Stimulated activated CD4-positive, alpha-beta T cell treated with anti-CD3 and anti-CD28 coated beads, Interleukin-15, amount 100 ng/mL, for 1 hour (primary cell): ENCODE data around the gene SMAD3.
"Not testable (repeated sequence)": the region's sequence is repeated elsewhere in the genome, so short reads cannot be mapped to it uniquely, and the experiment has no call there.

Experiments used
- DNase-seq, 2 donors: peaks; one replicate each; pipeline ENCODE4 v3.0.0-alpha.2; 2020; ENCODE audit warnings: low read depth in 1 of 2, low spot score in 1 of 2

Gene SMAD3

DNA sequence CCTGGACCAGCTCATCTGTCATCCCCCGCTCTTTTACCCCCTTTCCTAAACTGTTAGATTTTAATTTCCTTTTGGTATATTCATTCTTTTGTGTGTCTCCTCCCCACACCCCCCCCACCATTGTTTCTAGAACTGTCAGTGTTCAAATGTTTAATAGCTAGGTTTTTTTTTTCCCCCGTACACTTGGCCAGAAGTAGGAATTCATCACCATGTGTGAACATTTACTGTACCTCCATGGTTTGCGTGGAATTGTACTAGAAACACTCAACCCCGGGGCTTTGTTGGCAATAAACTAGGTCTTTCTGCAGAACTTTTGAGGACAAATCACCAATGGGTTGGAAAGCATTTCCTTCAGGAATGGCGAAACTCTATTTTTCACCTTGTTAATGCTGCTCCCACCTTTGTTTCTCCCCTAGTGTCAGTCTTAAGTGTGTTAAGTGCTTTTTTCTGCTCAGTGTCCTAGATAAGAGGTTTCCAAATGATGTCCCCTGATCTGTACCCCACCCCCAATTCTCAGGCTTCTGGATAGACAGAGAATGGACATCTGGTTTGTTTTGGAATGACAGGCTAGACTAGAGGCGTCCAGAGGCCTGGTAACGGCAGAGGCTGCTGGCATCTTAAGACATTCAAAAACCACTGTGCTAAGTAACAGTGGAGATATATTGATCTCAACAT is 76.8 kb downstream of the SMAD3 start:
- DNase-seq, result no peak

- no peak for DNase-seq
These were observed 77.3 kb downstream of the SMAD3 start for GRCh38 chr15:67142767-67143100.

- DNase-seq, result no peak
These were observed 78.2 kb downstream of the SMAD3 start for GRCh38 chr15:67143646-67144045.

DNA sequence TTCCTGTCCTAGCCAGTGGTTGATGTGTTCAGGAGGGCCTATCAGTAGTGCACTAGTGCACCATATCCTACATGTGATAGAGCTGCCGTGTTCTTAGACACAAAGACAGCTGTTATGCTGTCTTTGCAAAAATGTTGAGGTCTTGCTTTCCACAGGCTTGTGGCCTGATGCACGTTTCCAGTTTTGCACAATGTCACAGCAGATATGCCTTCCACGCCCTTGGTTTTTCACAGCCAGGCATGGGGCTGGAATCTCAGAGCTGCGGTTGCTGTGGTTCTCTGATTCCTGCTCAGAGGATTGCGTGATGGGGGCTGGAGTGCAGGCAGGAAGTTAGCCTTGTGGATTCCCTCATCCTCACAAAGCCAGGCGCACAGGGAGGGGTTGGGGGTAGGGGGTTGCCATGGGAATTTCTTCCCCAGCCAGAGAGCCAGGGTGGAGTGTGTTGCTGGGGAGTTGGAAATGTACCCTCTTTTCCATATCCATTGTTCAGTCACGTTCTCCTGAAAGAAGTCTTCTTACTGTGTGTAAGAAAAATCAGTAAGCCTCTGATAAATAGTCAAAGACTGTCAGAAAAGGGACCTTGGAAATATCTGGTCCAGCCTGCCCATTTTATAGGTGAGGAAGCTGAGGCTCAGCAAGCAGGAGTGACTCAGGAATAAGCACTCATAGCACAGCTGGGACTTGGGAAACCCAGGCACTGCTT is 79.4 kb downstream of the SMAD3 start:
- no peak for DNase-seq

GRCh38 chr15:67145312-67145610 is 79.9 kb downstream of the SMAD3 start:
- no peak for DNase-seq

- no peak for DNase-seq
These were observed 80.3 kb downstream of the SMAD3 start for GRCh38 chr15:67145710-67146109.

- DNase-seq, result no peak
These were observed 80.8 kb downstream of the SMAD3 start for GRCh38 chr15:67146234-67146633.

- DNase-seq, result no peak
These were observed 81.5 kb downstream of the SMAD3 start for GRCh38 chr15:67146875-67147381.

- DNase-seq, result no peak
These were observed 82.1 kb downstream of the SMAD3 start for GRCh38 chr15:67147396-67147949.

- no peak for DNase-seq
These were observed 82.8 kb downstream of the SMAD3 start for GRCh38 chr15:67148196-67148701.

GRCh38 chr15:67149068-67149772 is 83.8 kb downstream of the SMAD3 start:
- no peak for DNase-seq

DNA sequence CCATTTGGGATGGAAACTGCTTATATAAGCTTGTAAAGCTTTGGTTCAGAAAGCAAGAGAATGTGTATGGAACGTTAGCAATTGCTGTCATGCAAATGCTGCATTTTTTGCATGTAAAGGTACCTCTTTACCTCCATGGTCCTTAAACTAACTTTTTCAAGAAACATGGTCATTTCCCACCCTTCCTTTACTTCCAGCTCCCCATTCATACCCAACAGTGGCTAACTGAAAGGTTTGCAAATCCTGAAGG is 84.3 kb downstream of the SMAD3 start:
- no peak for DNase-seq

GRCh38 chr15:67150023-67150860 is 84.8 kb downstream of the SMAD3 start:
- no peak for DNase-seq

GRCh38 chr15:67152429-67152828 is 87.0 kb downstream of the SMAD3 start:
- DNase-seq, result no peak

GRCh38 chr15:67153044-67153443 is 87.6 kb downstream of the SMAD3 start:
- DNase-seq, result not testable (repeated sequence)

GRCh38 chr15:67154249-67154648 is 88.8 kb downstream of the SMAD3 start:
- no peak for DNase-seq

GRCh38 chr15:67156426-67156825 is 91.0 kb downstream of the SMAD3 start:
- DNase-seq, result no peak

GRCh38 chr15:67156834-67157233 is 91.4 kb downstream of the SMAD3 start:
- no peak for DNase-seq

GRCh38 chr15:67157521-67158252 is 92.3 kb downstream of the SMAD3 start:
- DNase-seq, result no peak

DNA sequence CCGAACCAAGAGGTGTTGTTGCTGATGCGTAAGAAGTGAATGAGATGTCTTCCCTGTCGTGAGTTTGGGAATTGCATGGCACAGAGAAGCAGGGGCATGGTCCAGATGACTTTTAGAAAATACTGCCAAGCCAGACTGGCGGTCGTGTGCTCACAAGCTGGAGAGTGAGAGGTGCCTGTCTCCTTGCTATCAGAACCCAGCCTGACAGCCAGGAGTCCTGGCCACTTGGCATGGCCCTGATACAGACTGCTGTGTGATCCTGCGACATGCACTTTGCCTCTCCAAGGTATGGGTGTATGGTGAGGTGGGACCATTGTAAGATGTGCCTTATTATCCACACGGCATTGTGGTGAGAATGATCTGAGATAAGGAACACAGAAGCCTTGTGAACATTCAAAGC is 93.0 kb downstream of the SMAD3 start:
- DNase-seq, result no peak

DNA sequence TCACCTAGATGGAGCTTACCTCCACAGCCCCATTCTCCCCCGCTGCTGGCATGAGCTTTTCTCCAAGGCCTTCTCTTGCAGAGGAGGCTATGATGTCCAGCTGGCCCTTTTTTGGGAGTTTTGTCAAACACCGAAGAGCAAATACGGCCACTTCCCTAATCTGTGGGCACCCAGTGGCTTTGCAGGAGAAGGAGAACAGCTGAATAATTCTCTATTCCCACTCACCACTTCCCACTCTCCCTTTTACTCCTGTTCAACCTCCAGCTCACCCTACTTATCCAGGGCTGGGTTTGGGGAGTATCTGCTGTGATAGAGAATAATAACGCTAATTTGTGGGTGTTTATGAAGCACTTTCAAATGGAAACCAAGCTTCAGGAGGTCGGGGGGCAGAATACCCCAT is 96.0 kb downstream of the SMAD3 start:
- DNase-seq, result no peak
